HG03378 (cell line): ENCODE measurements around the gene PRPF18.

Experiments
- ATAC-seq: cut with Tn5 transposase; IDR thresholded peaks from one replicate; pipeline ENCODE4 v1.9.1; 2021; ENCODE audit warnings: mild to moderate bottlenecking, moderate library complexity; ENCODE audit not compliant: unreplicated experiment

The PRPF18 gene

GRCh38 chr10:13665516-13666262 lies 78.9 kb downstream of the PRPF18 start:
- no peak for ATAC-seq

GRCh38 chr10:13668126-13668525 lies 81.4 kb downstream of the PRPF18 start:
- no peak for ATAC-seq

- no peak for ATAC-seq
Measured at GRCh38 chr10:13669182-13669855, 82.6 kb downstream of the PRPF18 start.

GRCh38 chr10:13669901-13670300 lies 83.1 kb downstream of the PRPF18 start:
- no peak for ATAC-seq

GRCh38 chr10:13670311-13670710 lies 83.5 kb downstream of the PRPF18 start:
- no peak for ATAC-seq

GRCh38 chr10:13671904-13672303 lies 85.1 kb downstream of the PRPF18 start:
- ATAC-seq = no peak

- ATAC-seq = no peak
Measured at GRCh38 chr10:13672548-13672947, 85.8 kb downstream of the PRPF18 start.

- ATAC-seq = no peak
Measured at GRCh38 chr10:13673156-13673555, 86.4 kb downstream of the PRPF18 start.

GRCh38 chr10:13674645-13675588 lies 88.2 kb downstream of the PRPF18 start:
- ATAC-seq = no peak

- ATAC-seq = no peak
Measured at GRCh38 chr10:13678101-13678843, 91.5 kb downstream of the PRPF18 start.
